ENCODE measurements around the gene DHRS3. TPM values are rescaled to one million over a fixed set of nuclear protein-coding genes. Genes with fewer than 3 reads are reported as not detected.

The DHRS3 gene
- total and polyA plus RNA-seq, 2 experiments from 2014 or later: 12.5 to 15.3 TPM

GRCh38 chr1:12609469-12610003 lies 8.5 kb downstream of the DHRS3 start:
- H3K36me3 ChIP-seq: no peaks in the 10 kb centered on the region
- no peak overlapping the region for H3K27ac ChIP-seq
- no peak overlapping the region for H3K4me3 ChIP-seq
- TF ChIP-seq CTCF (IDR thresholded peaks at IDR 0.05; ENCODE audit: low read depth, low read length): no peak
- no peak for DNase-seq (ENCODE audit: low read depth in 1 of 2, low spot score in 1 of 2)
- H3K27me3 ChIP-seq: no peaks in the 10 kb centered on the region
- no peaks in the 10 kb centered on the region for H3K9me3 ChIP-seq (ENCODE audit: low read depth)
- no peaks in the 10 kb centered on the region for H3K4me1 ChIP-seq (ENCODE audit: low read depth)

GRCh38 chr1:12608311-12608957 lies 9.6 kb downstream of the DHRS3 start:
- Histone ChIP-seq H3K4me1 (ENCODE audit: low read depth) (no peaks in the 10 kb centered on the region), H3K27ac (no peak overlapping the region), H3K36me3 (no peaks in the 10 kb centered on the region), H3K9me3 (ENCODE audit: low read depth) (no peaks in the 10 kb centered on the region), H3K4me3 (no peak overlapping the region), H3K27me3 (no peaks in the 10 kb centered on the region)
- DNase-seq (ENCODE audit: low read depth in 1 of 2, low spot score in 1 of 2): no peak
- TF ChIP-seq CTCF (IDR thresholded peaks at IDR 0.05; ENCODE audit: low read depth, low read length): no peak

GRCh38 chr1:12607263-12607662 lies 10.7 kb downstream of the DHRS3 start:
- Histone ChIP-seq H3K36me3 (no peaks in the 10 kb centered on the region), H3K4me3 (no peak overlapping the region)

GRCh38 chr1:12604986-12605385 lies 13.0 kb downstream of the DHRS3 start:
- Histone ChIP-seq H3K9me3 (ENCODE audit: low read depth) (no peaks in the 10 kb centered on the region), H3K36me3 (no peaks in the 10 kb centered on the region), H3K27ac (no peak overlapping the region), H3K4me1 (ENCODE audit: low read depth) (no peaks in the 10 kb centered on the region), H3K27me3 (no peaks in the 10 kb centered on the region), H3K4me3 (no peak overlapping the region)
- no peak for DNase-seq (ENCODE audit: low read depth in 1 of 2, low spot score in 1 of 2)
- TF ChIP-seq CTCF (IDR thresholded peaks at IDR 0.05; ENCODE audit: low read depth, low read length): no peak

More at GRCh38 chr1:12607263-12607662, 10.7 kb downstream of the DHRS3 start:
- Histone ChIP-seq H3K4me1 (ENCODE audit: low read depth) (no peaks in the 10 kb centered on the region), H3K9me3 (ENCODE audit: low read depth) (no peaks in the 10 kb centered on the region), H3K27me3 (no peaks in the 10 kb centered on the region), H3K27ac (no peak overlapping the region)
- no peak for TF ChIP-seq CTCF (IDR thresholded peaks at IDR 0.05; ENCODE audit: low read depth, low read length)
- DNase-seq (ENCODE audit: low read depth in 1 of 2, low spot score in 1 of 2): no peak

- peak; percentile 85 to 99 for DNase-seq (ENCODE audit: low read depth in 1 of 2, low spot score in 1 of 2)
- peak overlapping the region; percentile 51 for H3K27ac ChIP-seq
- no peaks in the 10 kb centered on the region for H3K4me1 ChIP-seq (ENCODE audit: low read depth)
- no peaks in the 10 kb centered on the region for H3K9me3 ChIP-seq (ENCODE audit: low read depth)
- no peak for TF ChIP-seq CTCF (IDR thresholded peaks at IDR 0.05; ENCODE audit: low read depth, low read length)
- H3K36me3 ChIP-seq: no peaks in the 10 kb centered on the region
- H3K4me3 ChIP-seq: no peak overlapping the region
- H3K27me3 ChIP-seq: no peaks in the 10 kb centered on the region
Observed at GRCh38 chr1:12604114-12604874, 13.7 kb downstream of the DHRS3 start.
